ENCODE results near the gene ZBTB49.

ZBTB49 gene

GRCh38 chr4:4362991-4363697, 73.1 kb downstream of the ZBTB49 start:
- no peak for TF ChIP-seq CTCF (conservative IDR thresholded peaks at IDR 0.05; ENCODE audit: low read depth)
- ChIA-PET POLR2A (ENCODE audit: low non-redundant PET) (no interaction called here), CTCF (no interaction called here)
- H3K27ac ChIP-seq = no peak overlapping the region
- no peak for DNase-seq (ENCODE audit: low spot score)

GRCh38 chr4:4364061-4364460, 74.0 kb downstream of the ZBTB49 start:
- no peak for TF ChIP-seq CTCF (conservative IDR thresholded peaks at IDR 0.05; ENCODE audit: low read depth)
- no peak overlapping the region for H3K27ac ChIP-seq
- ChIA-PET CTCF (no interaction called here), POLR2A (ENCODE audit: low non-redundant PET) (no interaction called here)
- DNase-seq (ENCODE audit: low spot score) = no peak

GRCh38 chr4:4364486-4365208, 74.6 kb downstream of the ZBTB49 start:
- TF ChIP-seq CTCF (conservative IDR thresholded peaks at IDR 0.05; ENCODE audit: low read depth) = no peak
- ChIA-PET POLR2A (ENCODE audit: low non-redundant PET) (no interaction called here), CTCF (no interaction called here)
- DNase-seq (ENCODE audit: low spot score) = no peak
- no peak overlapping the region for H3K27ac ChIP-seq

GRCh38 chr4:4368809-4369580, 78.9 kb downstream of the ZBTB49 start:
- ChIA-PET POLR2A (ENCODE audit: low non-redundant PET) (no interaction called here), CTCF (no interaction called here)
- no peak for TF ChIP-seq CTCF (conservative IDR thresholded peaks at IDR 0.05; ENCODE audit: low read depth)
- H3K27ac ChIP-seq = no peak overlapping the region
- no peak for DNase-seq (ENCODE audit: low spot score)

All from RWPE1 (cell line).